Nephron progenitor cell (in vitro differentiated cells): Measurements from ENCODE around the gene FAM78B.

Experiments
- DNase-seq: peaks from one replicate; pipeline ENCODE4 v3.0.0; 2021
- H3K27ac Mint-ChIP-seq: 2 replicates; pipeline ENCODE4 v1.8.0; 2021; ENCODE audit warnings: mild to moderate bottlenecking, moderate library complexity, mixed read lengths
- H3K27me3 Mint-ChIP-seq: 2 replicates; pipeline ENCODE4 v1.8.0; 2021; ENCODE audit warnings: mild to moderate bottlenecking, low read depth, mixed read lengths; ENCODE audit not compliant: poor library complexity
- H3K36me3 Mint-ChIP-seq: 2 replicates; pipeline ENCODE4 v1.8.0; 2021; ENCODE audit warnings: low read depth, mixed read lengths
- H3K4me1 Mint-ChIP-seq: 2 replicates; pipeline ENCODE4 v1.8.0; 2021; ENCODE audit warnings: mixed read lengths
- H3K4me3 Mint-ChIP-seq: 2 replicates; pipeline ENCODE4 v1.8.0; 2021; ENCODE audit warnings: mild to moderate bottlenecking, moderate library complexity, mixed read lengths
- H3K9me3 Mint-ChIP-seq: 2 replicates; pipeline ENCODE4 v1.8.0; 2021; ENCODE audit warnings: mild to moderate bottlenecking, moderate library complexity, mixed read lengths
- CTCF ChIP-seq: fragments of 200-600 bp; sonication (generic); IDR thresholded peaks from 2 replicates; pipeline ENCODE4 v1.5.0; 2021; ENCODE audit warnings: antibody characterized with exemption

Gene FAM78B

GRCh38 chr1:166063701-166064100, 103.1 kb downstream of the FAM78B start:
- Mint-ChIP-seq H3K4me1 (no peaks in the 10 kb centered on the region), H3K36me3 (no peaks in the 10 kb centered on the region), H3K4me3 (no peak overlapping the region), H3K27ac (no peak overlapping the region), H3K27me3 (no peaks in the 10 kb centered on the region), H3K9me3 (no peaks in the 10 kb centered on the region)
- TF ChIP-seq CTCF, result no peak
- no peak for DNase-seq

- Mint-ChIP-seq H3K27ac (no peak overlapping the region), H3K27me3 (no peaks in the 10 kb centered on the region), H3K36me3 (no peaks in the 10 kb centered on the region), H3K9me3 (no peaks in the 10 kb centered on the region), H3K4me3 (no peak overlapping the region), H3K4me1 (no peaks in the 10 kb centered on the region)
- TF ChIP-seq CTCF, result no peak
- no peak for DNase-seq
Measured at GRCh38 chr1:166062421-166063070, 104.3 kb downstream of the FAM78B start.

- DNase-seq, result no peak
- no peaks in the 10 kb centered on the region for H3K4me1 Mint-ChIP-seq
- H3K36me3 Mint-ChIP-seq, result no peaks in the 10 kb centered on the region
- peaks cover 3% of the 10 kb centered on the region for H3K27me3 Mint-ChIP-seq
- H3K4me3 Mint-ChIP-seq, result no peak overlapping the region
- no peaks in the 10 kb centered on the region for H3K9me3 Mint-ChIP-seq
- no peak overlapping the region for H3K27ac Mint-ChIP-seq
- no peak for TF ChIP-seq CTCF
Measured at GRCh38 chr1:166057650-166058049, 109.2 kb downstream of the FAM78B start.

- Mint-ChIP-seq H3K27ac (no peak overlapping the region), H3K27me3 (peaks cover 14% of the 10 kb centered on the region), H3K4me3 (no peak overlapping the region), H3K9me3 (no peaks in the 10 kb centered on the region), H3K4me1 (no peaks in the 10 kb centered on the region), H3K36me3 (no peaks in the 10 kb centered on the region)
- no peak for DNase-seq
- no peak for TF ChIP-seq CTCF
Measured at GRCh38 chr1:166053395-166053794, 113.4 kb downstream of the FAM78B start.

- H3K27ac Mint-ChIP-seq, result no peak overlapping the region
- H3K4me3 Mint-ChIP-seq, result no peak overlapping the region
- peaks cover 19% of the 10 kb centered on the region for H3K27me3 Mint-ChIP-seq
- H3K36me3 Mint-ChIP-seq, result no peaks in the 10 kb centered on the region
- DNase-seq, result no peak
- no peaks in the 10 kb centered on the region for H3K9me3 Mint-ChIP-seq
- TF ChIP-seq CTCF, result no peak
- no peaks in the 10 kb centered on the region for H3K4me1 Mint-ChIP-seq
Measured at GRCh38 chr1:166040202-166040997, 126.4 kb downstream of the FAM78B start.
